Adipose tissue (tissue), 3 donors: Measurements from ENCODE around the gene CCL7. TPM values are rescaled to one million over a fixed set of nuclear protein-coding genes. Genes with fewer than 3 reads are reported as not detected.

ENCODE experiments used
- H3K27ac ChIP-seq: one replicate; pipeline ENCODE4 v1.5.1; 2013; ENCODE audit warnings: low read depth, low read length
- WGBS, 3 donors: extraction: QIAGEN DNeasy Blood & Tissue Kit; methylation state at CpG; one replicate each; pipeline ENCODE4 v1.1.7; 2013; 5-methylcytosine and 5-hydroxymethylcytosine counted together
- polyA plus RNA-seq, 3 donors: library from polyadenylated mRNA; stranded (reverse); fragments of 200-250 nt; gene quantifications; one replicate each; pipeline ENCODE4 v1.2.3, GENCODE V29; 2013
- donor health status: healthy with polysubstance abuse.
- donor health status: Bipolar disorder and iron deficiency.
- donor health status: healthy.

CCL7 gene
- polyA plus RNA-seq, 3 donors, result 0.16 to 6.6 TPM; not detected in 1

GRCh38 chr17:34260861-34261260, 9.2 kb upstream of the CCL7 start:
- WGBS, 3 donors, result 47 to 81% (median 74%) methylated on average over 4 of the region's 4 CpGs
- H3K27ac ChIP-seq, result no peak overlapping the region

GRCh38 chr17:34261568-34262337, 8.3 kb upstream of the CCL7 start:
- no peak overlapping the region for H3K27ac ChIP-seq
- WGBS, 3 donors, result 76 to 86% (median 81%) methylated on average over 5 of the region's 5 CpGs

GRCh38 chr17:34265711-34266110, 4.3 kb upstream of the CCL7 start:
- H3K27ac ChIP-seq, result no peak overlapping the region
- WGBS, 3 donors, result 44% methylated on average over 3 of the region's 3 CpGs

GRCh38 chr17:34275881-34276280, 5.9 kb downstream of the CCL7 start:
- H3K27ac ChIP-seq, result no peak overlapping the region
- WGBS, 3 donors, result 0 to 26% (median 0%) methylated on average over 1 of the region's 1 CpG

GRCh38 chr17:34276826-34277225, 6.8 kb downstream of the CCL7 start:
- 46 to 66% (median 54%) methylated on average over 4 of the region's 4 CpGs for WGBS, 3 donors
- no peak overlapping the region for H3K27ac ChIP-seq

- WGBS, 3 donors, result 60 to 76% (median 69%) methylated on average over 6 of the region's 6 CpGs
- H3K27ac ChIP-seq, result no peak overlapping the region
Observed at GRCh38 chr17:34283571-34283970, 13.6 kb downstream of the CCL7 start.

GRCh38 chr17:34285286-34285792, 15.3 kb downstream of the CCL7 start, which contains the start of gene CCL11:
CCL11 (plus strand) TSS chr17:34285742; CDS start chr17:34285809, 67 bp downstream.
- H3K27ac ChIP-seq, result no peak within 1 kb of the TSS
- 67 to 79% (median 74%) methylated on average over 4 of the region's 4 CpGs for WGBS, 3 donors

- no peak overlapping the region for H3K27ac ChIP-seq
- WGBS, 3 donors, result 34 to 51% (median 37%) methylated on average over 2 of the region's 2 CpGs
Observed at GRCh38 chr17:34287875-34288274, 17.9 kb downstream of the CCL7 start.

- 68 to 76% (median 72%) methylated on average over 4 of the region's 4 CpGs for WGBS, 3 donors
Observed at GRCh38 chr17:34290586-34290985, 20.6 kb downstream of the CCL7 start.

GRCh38 chr17:34291721-34292348, 21.8 kb downstream of the CCL7 start:
- no peak overlapping the region for H3K27ac ChIP-seq
- 82 to 97% (median 94%) methylated on average over 6 of the region's 6 CpGs for WGBS, 3 donors

More at GRCh38 chr17:34290586-34290985, 20.6 kb downstream of the CCL7 start:
- no peak overlapping the region for H3K27ac ChIP-seq

- 79 to 96% (median 93%) methylated on average over 2 of the region's 2 CpGs for WGBS, 3 donors
- H3K27ac ChIP-seq, result no peak overlapping the region
Observed at GRCh38 chr17:34299027-34299426, 29.0 kb downstream of the CCL7 start.

GRCh38 chr17:34299956-34300577, 30.0 kb downstream of the CCL7 start:
- WGBS, 3 donors, result 56 to 79% (median 78%) methylated on average over 3 of the region's 3 CpGs
- H3K27ac ChIP-seq, result no peak overlapping the region

GRCh38 chr17:34300652-34301370, 30.8 kb downstream of the CCL7 start:
- H3K27ac ChIP-seq, result no peak overlapping the region

GRCh38 chr17:34301986-34302385, 32.0 kb downstream of the CCL7 start:
- WGBS, 3 donors, result 65 to 91% (median 75%) methylated on average over 2 of the region's 2 CpGs
- H3K27ac ChIP-seq, result no peak overlapping the region

More at GRCh38 chr17:34300652-34301370, 30.8 kb downstream of the CCL7 start:
- WGBS, 3 donors, result 61 to 83% (median 68%) methylated on average over 3 of the region's 3 CpGs

GRCh38 chr17:34302636-34303035, 32.6 kb downstream of the CCL7 start:
- WGBS, 3 donors, result 82 to 96% (median 88%) methylated on average over 1 of the region's 1 CpG
- no peak overlapping the region for H3K27ac ChIP-seq

- 68 to 91% (median 87%) methylated on average over 2 of the region's 2 CpGs for WGBS, 3 donors
- no peak overlapping the region for H3K27ac ChIP-seq
Observed at GRCh38 chr17:34303606-34304005, 33.6 kb downstream of the CCL7 start.

- H3K27ac ChIP-seq, result no peak overlapping the region
- WGBS, 3 donors, result 80 to 94% (median 93%) methylated on average over 4 of the region's 4 CpGs
Observed at GRCh38 chr17:34305061-34305460, 35.0 kb downstream of the CCL7 start.

- no peak overlapping the region for H3K27ac ChIP-seq
Observed at GRCh38 chr17:34305606-34306005, 35.6 kb downstream of the CCL7 start.

- no peak overlapping the region for H3K27ac ChIP-seq
- 40 to 77% (median 77%) methylated on average over 3 of the region's 3 CpGs for WGBS, 3 donors
Observed at GRCh38 chr17:34306466-34306865, 36.4 kb downstream of the CCL7 start.
